ENCODE measurements around the gene KCND3.

Gene KCND3

DNA sequence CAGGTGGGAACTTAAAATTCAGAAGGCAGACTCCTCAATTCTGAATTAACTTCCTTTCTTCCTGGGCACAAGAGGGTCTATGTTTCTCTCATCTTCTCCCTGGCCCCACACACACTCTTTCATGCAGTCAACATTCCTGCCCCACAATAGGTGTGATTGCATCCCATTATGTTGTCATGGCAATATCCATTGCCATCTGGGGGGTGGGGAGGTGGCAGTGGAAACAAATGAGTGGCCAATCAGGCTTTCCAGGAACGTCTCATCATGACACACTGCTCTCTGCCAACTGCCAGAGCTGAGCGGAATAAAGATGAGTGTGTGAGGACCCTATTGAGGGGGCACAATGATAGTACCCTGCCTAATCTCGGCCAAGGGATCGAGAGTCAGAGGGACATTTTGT lies 80.4 kb downstream of the KCND3 start:
- DNase-seq: peak; percentile 54

DNA sequence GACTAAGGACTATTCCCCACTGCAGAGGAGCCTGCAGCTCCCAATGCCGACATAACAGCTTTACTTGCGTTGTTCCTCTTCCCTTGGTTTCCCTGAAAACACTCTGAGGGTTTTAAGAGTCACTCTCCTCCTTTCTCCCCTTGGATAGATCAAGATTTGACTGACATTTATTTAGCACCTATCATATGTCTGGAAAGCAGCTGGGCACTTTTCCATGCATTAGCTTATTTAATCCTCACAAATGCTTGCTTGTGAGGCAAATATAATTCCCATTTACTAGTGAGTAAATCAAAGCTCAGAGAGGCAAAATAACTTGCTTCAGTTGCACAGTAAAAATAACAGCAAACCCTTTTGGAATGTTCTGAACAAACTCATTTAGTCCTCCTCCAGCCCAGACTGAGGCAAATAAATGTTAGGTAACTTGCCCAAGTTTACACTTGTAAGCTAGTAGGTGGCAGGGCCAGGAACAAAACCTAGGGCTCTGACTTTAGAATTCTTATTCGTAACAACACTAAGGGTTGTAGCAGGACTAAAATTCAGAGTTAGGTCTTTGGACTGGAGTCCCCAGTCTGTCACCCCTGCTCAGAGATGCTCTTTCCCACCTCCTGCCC lies 81.4 kb downstream of the KCND3 start:
- no peak for DNase-seq

DNA sequence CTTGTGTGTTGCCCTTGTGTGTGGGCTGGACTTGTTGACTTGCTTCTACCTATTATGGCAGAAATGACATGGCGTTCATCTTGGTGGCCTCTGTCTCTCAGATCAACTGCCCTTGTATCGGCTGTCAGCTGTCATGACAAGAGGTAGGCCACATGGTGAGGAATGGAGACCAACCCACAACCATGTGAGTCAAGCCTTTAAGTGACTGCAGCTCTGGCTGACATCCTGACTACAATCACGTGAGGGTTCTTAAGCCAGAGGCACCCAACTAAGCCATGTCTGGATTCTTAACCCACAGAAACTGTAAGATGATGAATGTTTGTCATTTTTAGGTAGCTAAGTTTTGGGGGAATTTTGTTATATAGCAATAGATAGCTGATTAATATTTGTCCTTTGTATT lies 82.1 kb downstream of the KCND3 start:
- no peak for DNase-seq

DNA sequence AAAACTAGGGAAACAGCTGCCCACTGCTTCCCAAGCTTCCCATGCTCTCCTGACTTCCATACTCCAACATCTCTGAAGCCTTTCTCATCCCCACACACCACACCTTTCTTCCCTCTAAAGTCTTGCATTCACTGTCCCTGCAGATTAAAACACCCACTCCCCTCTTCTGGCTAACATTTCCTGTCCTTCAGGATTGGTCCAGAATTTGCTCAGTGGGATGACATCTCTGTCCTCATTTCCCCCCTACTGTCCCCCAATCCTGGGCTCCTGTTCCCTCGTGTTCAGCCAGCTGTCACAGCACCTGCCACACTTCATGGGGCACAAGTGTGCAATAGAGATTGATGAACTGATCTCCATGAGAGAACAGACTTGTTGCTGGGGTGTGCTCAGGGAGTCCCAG lies 82.7 kb downstream of the KCND3 start:
- no peak for DNase-seq

DNA sequence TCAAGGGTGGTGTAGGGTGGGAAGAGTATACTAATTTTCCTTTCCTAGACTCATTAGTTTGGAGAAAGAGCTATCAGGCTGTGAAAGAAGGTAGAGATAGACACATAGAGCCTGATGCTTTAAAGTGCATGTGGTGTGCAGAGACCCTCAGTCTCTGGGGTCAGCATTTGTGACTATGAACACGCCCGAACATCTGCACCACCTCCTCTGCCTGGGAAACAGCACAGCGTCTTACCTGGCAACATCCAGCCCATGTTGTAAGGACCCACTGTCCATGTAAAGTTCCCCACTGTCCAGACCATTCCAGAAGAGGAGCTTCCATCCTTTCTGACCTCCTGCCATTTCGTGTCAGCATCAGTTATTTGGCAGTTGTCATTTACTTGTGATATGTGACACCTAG lies 83.4 kb downstream of the KCND3 start:
- no peak for DNase-seq

DNA sequence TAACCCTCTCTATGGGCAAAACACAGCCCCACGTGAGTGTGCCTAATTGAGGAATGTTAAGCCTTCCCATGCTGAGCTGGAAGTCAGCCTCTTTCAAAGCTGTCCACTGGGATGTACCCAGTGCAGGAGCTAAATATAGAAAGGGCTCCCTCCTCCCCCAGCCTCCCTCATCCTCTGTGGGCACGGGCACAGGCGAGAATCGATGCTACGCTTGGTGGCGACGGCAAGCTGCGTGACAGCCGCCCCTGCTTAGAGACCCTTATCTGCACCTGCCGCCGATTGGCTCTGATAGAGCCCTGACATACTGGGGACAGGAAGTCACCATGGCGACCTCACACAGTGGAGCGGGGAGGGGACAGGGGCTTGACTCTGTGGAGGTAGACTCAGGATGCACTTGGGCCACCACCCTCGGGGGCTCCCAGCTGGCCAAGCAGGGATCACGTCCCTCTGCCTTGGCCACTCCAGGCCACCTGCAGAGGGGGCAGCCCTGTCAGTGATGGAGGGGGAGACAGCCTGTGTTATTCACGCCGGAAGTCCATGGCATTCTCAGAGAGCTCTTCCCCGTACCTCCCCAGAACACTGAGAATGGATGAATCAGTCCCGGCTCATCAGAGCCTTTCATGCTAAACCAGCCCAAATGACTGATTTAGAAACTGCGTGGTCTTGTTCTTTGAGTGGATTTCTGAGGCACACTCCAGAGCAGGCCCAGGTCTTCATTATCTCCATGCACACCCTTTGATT lies 84.8 kb downstream of the KCND3 start:
- DNase-seq: peak; percentile 91

DNA sequence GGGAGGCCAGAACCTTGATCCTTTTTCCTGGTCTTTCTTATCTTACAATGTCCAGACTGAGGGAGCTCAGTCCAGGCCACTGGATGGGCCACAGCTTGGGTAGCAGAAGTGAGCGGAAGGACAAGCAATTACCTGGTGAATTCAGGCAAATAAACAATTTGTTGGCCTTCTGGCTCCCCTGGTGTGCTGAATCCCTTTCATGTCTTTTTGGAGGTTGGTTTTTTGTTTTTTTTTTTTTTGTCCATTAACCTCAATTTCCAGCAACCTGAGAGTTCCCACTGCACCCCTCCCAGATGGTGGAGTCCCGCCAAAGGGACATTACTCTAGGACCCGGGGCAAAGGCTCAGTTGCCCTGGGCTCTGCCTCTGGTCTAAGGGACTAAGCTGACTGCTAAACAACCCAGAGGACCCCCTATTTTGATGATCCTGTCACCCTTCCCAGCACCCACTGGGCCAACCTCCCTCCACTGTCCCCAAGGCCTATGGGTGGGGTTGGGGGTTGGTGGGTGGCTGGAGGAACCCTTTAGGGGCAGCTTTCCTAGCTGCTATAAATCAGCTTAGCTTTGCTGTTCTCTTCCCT lies 85.5 kb downstream of the KCND3 start:
- DNase-seq: no peak

DNA sequence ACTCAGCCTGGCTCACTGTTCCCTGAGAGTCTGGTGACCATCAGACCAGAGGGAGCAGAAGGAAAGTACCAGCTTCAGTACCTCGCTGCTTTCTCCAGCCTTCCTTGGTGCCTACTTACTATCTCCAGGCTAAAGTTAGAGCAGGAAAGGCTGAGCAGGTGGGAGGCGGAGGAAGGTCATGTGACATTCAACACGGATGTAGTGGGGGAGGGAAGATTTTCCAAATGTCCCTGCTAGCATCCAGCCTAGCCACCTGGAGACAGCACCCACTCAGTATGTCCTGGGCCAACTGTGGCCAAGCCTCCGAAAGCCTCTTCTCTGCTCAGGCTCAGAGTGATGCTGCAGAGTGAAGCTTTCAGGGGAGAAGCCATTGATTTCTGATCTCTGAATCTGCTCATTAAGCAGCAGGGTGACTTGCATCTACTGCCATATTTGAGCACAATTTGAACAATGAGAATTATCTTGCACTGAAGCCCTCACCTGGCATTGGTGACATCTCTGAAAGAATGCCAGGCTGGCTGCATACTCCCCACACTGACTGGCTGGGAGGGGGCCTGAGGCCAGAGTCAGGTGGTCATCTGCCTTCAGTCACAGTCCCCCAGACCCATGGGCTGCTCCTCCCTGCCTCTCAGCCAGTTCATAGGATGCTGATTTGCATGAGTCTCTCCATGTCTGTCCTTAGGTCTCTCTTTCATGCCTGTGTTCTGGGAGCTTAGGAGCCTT lies 86.2 kb downstream of the KCND3 start:
- no peak for DNase-seq

DNA sequence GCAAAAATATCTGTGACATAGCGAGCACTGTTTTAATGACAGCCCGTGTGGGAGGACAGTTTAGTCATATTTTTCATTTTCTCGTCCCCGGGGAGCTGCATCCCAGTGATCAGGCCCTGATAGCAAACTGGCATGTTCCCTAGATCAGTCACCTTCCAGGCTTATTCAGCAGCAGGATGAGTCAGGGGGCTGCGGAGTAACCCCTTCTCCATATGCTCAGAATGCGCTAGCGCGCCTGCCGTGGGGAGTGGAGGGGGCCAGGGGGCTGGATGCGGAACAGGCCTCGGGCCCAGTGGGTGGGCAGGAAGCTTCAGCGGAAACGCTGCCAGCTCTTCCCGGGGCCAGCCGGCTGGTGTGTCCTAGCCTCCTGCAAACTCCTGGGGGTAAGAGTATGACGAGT lies 94.0 kb downstream of the KCND3 start:
- DNase-seq: no peak

DNA sequence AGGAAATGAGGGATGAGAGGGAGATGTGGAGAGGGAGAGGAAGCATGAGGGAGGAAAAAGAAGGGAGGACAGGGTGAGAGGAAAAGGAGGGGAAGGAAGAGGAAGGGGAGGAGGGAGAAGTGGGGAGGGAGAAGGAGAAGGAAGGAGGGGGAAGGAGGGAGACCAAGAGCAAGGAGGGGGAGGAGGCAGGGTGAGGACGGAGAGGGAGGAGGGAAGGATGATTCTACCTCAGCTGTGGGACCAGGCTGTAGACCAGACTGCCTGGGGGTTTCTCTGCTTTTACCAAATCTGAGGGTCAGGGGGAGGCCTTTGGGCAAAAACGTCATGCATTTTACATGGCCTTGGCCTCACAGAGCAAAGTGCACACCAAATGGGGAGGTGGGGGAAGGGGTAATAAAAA lies 94.5 kb downstream of the KCND3 start:
- DNase-seq: no peak

DNA sequence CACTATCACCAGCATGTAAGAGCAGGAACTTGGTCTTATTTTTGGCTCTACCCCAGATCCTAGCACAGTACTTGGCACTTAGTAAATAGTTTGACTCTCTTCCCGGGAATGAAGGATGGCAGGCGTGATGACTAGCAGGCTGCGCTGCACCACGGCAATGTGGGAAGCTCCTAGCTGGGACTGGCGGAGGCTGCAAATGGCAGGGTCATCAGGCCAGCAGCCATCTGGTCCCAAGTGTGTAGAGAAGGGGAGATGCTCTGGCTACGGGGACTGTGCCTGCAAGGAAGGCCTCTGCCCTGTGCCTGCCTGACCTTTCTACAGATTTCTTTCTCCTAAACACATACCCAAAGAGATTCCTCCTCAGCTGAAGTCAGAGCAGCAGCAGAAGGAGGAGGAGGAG lies 95.0 kb downstream of the KCND3 start:
- DNase-seq: no peak

DNA sequence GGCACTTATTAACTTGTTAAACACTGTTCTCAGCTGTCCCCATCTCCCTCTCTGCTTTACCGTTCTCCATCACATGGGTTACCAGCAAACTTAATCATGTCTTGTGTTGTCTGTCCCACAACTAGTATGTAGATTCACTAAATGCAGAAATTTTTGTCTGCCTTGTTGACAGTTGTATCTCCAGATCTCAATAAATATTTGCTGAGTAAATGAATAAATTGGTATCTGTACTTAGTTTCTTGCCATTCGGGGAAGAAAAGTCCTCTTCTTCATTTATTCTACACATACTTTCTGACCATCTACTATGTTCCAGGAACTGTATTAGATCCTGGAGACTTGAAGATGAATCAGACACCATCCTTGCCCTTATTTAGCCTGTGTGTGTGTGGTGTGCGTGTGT lies 97.9 kb downstream of the KCND3 start:
- DNase-seq: no peak

DNA sequence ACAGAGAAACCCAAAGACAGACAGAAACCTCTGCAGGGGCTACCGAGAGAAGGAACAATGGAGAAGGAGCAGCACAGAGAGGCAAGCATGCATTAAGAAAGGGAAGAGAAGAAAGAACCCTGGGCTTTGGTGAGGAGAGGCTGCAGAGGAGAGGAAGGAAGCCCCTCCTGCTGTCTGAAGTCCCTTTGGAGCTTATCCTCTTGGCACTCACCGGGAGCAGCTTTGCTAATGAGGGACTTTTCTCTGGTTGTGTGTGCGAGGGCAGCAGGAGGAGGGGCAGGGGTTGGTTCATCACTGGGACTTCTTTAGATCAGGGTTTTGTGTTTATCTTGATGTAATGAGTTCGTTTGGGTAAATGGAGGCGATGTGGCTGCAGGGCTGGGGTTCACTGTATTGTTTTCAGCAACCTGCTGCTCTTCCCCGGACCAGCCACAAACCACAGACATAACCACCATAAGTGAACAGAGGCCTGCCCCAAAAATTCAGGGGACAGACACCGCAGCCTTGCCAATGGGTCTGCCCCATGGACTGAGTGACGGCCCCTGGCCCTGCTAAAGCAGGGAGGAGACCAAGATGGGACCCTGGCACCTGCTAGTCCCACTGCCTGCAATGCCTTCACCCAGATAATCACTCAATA lies 100.6 kb downstream of the KCND3 start:
- DNase-seq: no peak

DNA sequence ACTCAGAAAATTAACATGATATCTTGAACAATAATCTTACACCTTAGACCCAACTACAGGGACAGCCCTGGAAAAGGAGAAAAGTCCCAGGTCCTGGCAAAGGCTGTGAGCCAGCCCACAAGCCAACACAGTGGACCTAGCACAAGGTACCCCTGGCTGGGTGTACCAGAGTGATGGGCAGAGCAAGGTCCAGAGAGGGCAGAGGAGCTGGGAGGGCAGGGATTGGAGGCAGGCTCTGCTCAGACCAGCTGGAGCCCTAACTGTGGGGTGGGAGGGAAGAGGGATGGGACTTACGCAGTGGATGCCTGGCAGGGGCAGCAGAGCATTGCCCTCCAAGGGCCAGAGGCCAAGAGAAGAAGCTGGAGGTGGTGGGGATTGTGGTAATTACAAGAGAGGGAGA lies 101.6 kb downstream of the KCND3 start:
- DNase-seq: no peak

DNA sequence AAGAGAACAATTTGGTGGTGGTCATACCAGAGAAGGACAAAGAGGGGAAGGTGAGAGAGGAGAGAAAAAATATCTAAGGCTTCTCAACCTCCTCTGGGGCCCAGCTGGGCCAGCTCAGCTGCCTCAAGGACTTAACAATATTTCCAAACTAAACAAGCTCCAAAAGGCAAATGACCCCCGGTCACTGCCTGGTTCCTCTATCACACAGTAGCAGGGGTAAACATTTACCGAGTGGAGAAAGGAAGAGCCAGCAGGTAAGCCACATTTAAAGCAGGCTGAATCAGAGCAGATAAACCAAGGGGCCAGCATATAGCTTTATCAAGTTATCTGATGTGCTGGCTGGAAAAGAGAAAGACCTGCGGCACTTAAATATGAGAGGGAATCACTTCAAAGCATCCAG lies 102.1 kb downstream of the KCND3 start:
- DNase-seq: no peak

DNA sequence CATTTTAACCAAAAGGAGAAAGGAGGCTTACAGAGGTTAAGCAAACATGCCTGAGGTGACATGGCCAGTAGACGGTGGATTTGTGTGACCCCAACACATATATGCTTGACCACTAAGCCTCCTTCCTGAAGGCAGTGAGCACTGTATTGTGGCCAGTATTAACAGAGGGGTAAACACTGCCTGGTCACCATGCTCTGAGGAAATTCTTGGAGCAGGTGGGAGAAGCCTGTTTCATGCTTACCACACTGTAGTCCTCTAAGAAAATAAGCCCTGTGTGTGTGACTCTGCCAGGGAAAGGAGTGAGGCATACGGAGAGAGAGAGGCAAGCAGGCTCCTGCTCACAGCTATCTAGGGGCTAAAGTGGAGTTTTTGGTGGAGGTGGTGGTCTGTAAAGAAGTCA lies 102.7 kb downstream of the KCND3 start:
- no peak for DNase-seq

DNA sequence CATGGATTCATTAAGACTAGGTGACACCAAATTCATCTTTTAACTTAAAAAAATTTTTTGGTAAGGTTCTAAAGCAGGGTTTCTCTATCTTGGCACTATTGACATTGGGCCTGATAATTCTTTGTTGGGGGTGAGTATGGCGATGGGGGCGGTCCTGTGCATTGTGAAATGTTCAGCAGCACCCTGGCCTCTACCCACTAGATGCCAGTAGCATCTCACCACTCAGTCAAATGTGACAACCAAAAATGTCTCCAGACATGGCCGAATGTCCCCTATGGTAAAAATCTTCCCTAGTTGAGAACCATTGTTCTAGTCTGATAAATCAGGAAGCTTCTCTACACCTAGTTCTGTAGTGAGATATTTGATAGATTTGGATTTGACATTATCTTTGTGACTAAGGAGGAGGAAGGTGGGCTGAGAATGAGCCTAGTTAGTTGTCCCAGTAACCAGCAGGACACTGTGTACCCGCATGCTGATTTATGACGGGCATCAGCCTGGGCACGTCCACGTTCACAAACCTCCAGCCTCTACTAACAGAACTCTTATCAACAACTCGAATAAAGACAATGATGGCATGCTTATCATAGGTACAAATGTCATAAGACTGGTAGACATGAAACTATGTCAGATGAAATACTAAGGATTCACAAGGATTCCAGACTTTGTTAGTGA lies 104.6 kb downstream of the KCND3 start:
- no peak for DNase-seq

DNA sequence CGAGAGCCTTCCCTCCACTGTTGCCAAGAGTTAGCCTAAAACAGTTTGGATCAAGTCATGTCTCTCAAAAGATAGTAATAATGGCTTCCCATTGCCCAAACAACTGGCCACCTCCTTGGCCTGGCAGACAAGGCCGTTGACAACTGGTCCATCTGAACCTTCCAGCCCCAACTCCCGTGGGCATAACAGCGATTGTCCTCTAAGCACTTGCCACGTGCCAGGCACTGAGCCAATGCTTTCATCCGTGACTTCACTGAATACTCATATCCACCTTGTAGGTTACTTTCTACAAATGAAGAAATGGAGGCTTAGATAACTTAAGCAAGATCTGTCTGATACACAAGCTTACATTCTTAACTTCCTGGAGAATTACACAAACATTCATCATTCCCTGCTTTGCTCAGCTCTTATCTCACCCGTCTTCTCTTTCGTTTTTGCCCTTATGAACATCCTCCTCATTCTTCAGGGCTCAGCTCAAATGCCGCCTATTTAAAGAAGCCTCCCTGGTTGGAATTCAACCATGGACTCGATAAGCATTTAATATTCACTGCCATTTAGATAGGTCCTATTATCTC lies 106.4 kb downstream of the KCND3 start:
- peak; percentile 39 for DNase-seq

DNA sequence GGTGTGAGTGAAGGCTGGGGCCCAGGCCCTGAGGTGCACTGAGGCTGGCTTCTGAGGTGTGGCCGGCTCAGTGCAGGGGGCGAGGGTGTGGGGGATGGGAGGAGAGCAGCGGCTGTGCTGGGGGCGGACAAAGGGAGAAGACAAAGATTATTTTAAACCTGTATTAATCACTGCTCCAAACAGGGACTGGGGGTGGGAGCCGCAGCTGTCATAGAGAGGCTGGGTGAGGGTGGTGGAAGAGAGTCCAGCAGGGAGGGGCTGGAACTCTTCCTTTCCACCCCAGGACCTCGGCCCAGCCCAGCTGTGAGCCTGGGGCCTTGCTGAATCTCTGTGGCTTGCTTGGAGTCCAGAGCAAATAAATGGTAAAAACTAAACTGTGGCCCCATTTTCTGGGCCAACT lies 106.9 kb downstream of the KCND3 start:
- no peak for DNase-seq

DNA sequence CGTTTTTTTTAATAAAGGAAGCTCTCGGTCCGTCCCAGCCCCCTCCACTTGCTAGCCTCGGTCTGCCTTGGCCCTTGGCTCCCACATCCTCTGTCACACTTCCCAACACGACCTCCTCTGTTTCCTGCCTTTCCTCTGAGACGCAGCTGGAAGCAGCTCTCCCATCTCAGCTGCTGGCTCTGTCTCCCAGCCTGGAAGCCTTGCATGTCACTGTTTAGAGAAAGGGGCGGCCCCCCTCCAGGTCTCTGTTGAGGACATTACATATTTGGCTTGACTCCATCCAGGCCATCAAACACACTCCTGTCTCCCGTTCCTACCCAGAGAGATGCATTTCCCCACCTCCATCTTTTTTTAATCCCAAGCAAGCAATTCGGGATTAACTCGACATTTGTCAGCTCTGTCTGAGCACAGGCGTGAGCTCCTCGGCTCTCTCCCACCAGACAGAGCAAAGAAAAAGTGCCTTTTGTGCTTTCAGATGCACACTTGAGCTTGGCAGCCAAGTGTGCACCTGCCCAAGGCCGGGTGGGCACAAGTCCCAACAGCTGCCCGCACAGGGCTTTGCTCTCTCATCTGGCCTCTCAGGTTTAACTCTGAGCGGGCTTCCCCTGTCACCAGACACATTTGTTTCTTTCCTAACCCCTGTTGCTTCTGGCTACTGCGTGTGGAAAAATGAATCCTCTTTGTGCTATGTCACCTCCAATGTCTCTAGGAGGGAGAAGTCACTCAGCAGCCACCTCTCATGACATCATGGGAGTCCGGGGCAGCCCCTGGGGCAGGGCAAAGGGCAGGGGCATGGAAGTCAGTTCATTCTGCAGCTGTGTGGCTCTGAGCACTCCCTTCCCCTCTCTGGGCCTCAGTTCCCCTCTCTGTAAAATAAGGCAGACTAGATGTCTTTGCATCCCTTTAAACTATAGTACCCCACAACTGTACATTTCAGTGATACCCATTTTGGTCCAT lies 108.3 kb downstream of the KCND3 start:
- DNase-seq: peak; percentile 93

DNA sequence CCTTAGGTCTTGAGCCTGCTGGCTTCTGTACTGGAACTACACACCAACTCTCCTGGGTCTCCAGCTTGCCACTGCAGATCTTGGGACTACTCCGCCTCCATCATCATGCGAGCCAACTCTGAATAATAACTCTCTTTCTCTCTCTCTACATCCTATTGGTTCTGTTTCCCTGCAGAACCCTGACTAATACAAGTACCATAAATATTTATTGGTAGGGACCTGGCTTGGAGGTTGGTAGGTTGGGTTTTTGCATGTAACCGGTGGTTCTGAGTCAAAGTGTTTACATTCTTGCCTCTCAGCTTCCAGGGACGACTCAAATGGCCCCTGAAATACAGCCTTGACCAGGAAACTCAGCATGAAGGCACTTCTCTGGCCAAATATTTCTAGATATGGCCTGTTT lies 110.4 kb downstream of the KCND3 start:
- no peak for DNase-seq

Measured in NCI-H1092 (cell line).